Measurements from ENCODE around the gene LANCL2.
"Not testable (repeated sequence)": the region's sequence is repeated elsewhere in the genome, so short reads cannot be mapped to it uniquely, and the experiment has no call there.

Gene LANCL2

GRCh38 chr7:55409482-55410225 is 44.5 kb downstream of the LANCL2 start:
- DNase-seq = no peak

GRCh38 chr7:55410667-55411239 is 45.6 kb downstream of the LANCL2 start:
- DNase-seq = no peak

DNA sequence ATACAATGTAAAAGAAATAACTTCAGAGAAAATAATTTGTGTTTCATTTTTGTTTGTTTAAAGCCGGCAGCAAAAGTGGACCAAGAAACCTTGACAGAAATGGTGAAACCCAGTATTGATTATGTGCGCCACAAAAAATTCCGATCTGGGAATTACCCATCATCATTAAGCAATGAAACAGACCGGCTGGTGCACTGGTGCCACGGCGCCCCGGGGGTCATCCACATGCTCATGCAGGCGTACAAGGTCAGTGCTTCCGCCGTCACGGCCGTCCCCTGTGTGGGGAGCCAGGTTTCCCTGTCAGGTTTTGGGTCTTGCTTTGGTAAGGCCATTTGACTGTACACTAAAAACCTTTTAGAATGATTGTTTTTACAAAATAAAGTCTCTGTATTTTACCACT is 46.7 kb downstream of the LANCL2 start:
- no peak for DNase-seq

GRCh38 chr7:55413442-55413841 is 48.3 kb downstream of the LANCL2 start:
- no peak for DNase-seq

GRCh38 chr7:55415173-55415778 is 50.1 kb downstream of the LANCL2 start:
- peak; percentile 88 for DNase-seq

DNA sequence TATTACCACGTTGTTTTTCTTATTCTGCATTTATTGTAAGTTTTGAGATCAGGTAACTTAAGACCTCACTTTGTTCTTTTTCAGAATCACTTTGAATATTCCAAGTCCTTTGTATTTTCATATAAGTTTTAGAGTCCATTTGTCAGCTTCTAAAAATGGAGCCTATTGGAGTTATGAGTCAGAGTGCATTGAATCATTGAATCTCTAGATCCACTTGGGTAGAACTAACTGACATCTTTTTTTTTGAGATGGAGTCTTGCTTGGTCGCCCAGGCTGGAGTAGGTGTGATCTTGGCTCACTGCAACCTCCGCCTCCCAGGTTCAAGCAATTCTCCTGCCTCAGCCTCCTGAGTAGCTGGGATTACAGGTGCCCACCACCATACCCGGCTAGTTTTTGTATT is 52.3 kb downstream of the LANCL2 start:
- DNase-seq = not testable (repeated sequence)

- DNase-seq = no peak
These were observed 55.4 kb downstream of the LANCL2 start for GRCh38 chr7:55420530-55420929.

- no peak for DNase-seq
These were observed 58.2 kb downstream of the LANCL2 start for GRCh38 chr7:55423277-55423711.

DNA sequence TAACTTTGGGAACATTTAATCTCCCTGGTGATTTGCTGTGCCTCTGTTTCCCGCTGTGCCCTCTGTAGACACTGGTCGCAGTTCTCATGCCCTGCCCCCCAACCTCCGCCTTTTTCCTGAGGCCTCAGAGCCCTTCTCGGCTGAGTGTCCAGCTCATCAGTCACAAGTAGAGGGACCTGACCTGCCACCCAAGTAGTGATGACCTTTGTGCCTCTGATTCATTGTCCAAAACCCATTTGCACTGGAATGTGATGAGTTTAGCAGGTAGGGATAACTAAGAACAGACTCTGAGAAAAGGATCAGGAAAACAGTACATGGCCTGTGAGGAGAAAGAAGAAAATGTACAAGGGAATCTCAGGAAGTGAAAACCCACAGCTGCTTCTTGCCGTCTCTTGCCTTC is 58.8 kb downstream of the LANCL2 start:
- no peak for DNase-seq

- no peak for DNase-seq
These were observed 60.1 kb downstream of the LANCL2 start for GRCh38 chr7:55425141-55425752.

- DNase-seq = no peak
These were observed 61.5 kb downstream of the LANCL2 start for GRCh38 chr7:55426676-55427075.

- DNase-seq = no peak
These were observed 62.2 kb downstream of the LANCL2 start for GRCh38 chr7:55427342-55427741.

DNA sequence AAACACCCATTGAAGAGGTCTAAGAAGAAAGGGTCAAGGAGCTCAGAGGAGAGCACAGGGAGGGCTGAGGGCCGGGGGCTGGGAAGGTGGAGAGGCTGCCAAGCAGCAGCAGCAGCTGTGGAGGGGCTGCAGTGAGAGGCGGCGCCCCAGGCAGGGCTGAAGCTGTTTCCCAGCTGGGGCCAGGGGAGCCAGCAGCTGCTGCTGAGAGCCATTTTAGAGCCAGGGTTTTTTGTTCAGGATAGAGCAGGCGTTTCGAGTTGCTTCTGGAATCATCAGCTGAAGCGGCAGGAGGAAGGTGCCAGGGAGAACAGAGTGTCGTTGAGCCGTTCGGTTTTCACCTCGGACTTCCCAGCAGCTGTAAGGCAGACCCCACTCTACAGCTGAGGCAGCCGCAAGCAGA is 62.7 kb downstream of the LANCL2 start:
- DNase-seq = no peak

GRCh38 chr7:55429835-55430499 is 64.8 kb downstream of the LANCL2 start:
- no peak for DNase-seq

GRCh38 chr7:55431898-55432297 is 66.8 kb downstream of the LANCL2 start:
- DNase-seq = no peak

- DNase-seq = no peak
These were observed 67.4 kb downstream of the LANCL2 start for GRCh38 chr7:55432506-55432905.

DNA sequence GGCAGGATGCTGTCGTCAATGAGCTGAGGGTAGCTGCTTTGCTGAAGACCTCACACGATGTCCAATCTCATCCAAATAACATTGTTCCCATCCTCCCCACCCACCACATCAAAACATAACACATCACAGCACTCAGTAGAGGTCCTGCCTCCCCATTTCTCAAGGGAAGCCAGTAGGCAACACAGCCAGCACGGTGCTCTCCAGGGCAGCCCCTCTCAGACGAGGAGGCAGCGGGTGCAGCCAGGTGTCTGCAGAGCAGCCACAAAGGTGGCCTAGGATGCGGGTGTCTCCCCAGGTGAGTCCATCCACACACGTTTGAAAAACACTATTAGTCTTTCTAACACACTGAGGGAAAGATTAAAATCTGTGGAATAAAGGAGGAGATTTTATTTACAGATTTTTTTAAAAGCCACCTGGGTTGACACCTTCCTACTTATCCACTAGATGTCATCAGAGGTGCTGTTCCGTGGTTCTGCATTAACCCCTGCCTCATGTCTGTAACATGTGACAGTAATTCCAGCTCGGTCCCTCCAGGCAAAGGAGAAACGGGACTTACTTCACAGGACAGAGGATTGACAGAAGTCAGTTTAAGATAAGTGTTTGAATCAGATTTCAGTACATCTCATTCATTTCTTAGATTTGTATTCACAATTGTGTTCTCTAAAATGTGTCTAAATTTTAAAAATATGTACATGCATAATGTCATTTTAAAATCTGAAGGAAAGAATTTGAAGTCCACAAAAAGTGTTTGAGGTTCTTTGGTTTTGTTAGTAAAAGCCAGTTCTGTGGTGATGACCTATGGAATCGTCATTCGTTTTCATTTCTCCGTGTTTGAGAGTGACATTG is 68.0 kb downstream of the LANCL2 start:
- peak; percentile 33 for DNase-seq

GRCh38 chr7:55435466-55435865 is 70.3 kb downstream of the LANCL2 start:
- no peak for DNase-seq

- no peak for DNase-seq
These were observed 71.3 kb downstream of the LANCL2 start for GRCh38 chr7:55436457-55436856.

DNA sequence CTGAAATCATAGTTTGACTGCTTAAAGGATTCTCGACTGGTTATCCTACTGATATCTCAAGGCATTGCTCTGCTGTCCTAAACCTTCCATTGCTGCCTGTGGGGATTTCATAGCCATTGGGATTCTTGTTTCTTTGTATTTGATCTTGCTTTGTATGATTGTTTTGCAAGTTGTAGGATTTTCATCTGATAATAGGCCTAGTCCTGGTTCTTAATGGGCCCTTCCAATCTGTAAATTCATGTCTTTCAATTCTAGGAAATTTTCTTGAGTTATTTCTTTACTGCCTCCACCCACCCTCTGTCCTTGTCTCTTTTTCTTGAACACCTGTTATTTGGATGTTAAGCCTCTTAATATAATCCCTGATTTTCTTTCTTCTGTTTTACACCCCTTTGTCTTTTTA is 72.2 kb downstream of the LANCL2 start:
- no peak for DNase-seq

- no peak for DNase-seq
These were observed 73.1 kb downstream of the LANCL2 start for GRCh38 chr7:55438085-55438756.

All from stimulated activated CD4-positive, alpha-beta T cell treated with anti-CD3 and anti-CD28 coated beads, Interleukin-4, amount 100 ng/mL, for 24 hours (primary cell).